Stomach (tissue), 9 donors: ENCODE data around the gene OR10C1. TPM values are rescaled to one million over a fixed set of nuclear protein-coding genes. Genes with fewer than 3 reads are reported as not detected.

Source experiments
- DNase-seq, 2 donors: peaks; one replicate each; pipeline versions ENCODE4 v3.0.0 to v3.0.0-alpha.2; 2013 to 2019
- H3K27ac ChIP-seq, 5 donors: fragments of 200-600 bp in 4 of 5; sonication (generic) in 4 of 5; one replicate each; pipeline ENCODE4 v1.5.1; 2013 to 2019; ENCODE audit warnings: mild to moderate bottlenecking in 1 of 5, moderate library complexity in 1 of 5
- H3K27me3 ChIP-seq, 3 donors: fragments of 200-600 bp; sonication (generic); one replicate each; pipeline ENCODE4 v1.5.1; 2017 to 2019; ENCODE audit warnings: mixed run types in 1 of 3
- H3K36me3 ChIP-seq, 4 donors: fragments of 200-600 bp; sonication (generic); 1 replicate in 3 of 4; 2 replicates in 1 of 4; pipeline ENCODE4 v1.5.1; 2016 to 2019
- H3K4me1 ChIP-seq, 4 donors: fragments of 200-600 bp; sonication (generic); one replicate each; pipeline ENCODE4 v1.5.1; 2016 to 2019
- H3K4me3 ChIP-seq, 4 donors: fragments of 200-600 bp; sonication (generic) in 3 of 4; one replicate each; pipeline ENCODE4 v1.5.1; 2016 to 2019; ENCODE audit warnings: mild to moderate bottlenecking in 1 of 4
- H3K9me3 ChIP-seq, 4 donors: fragments of 200-600 bp; sonication (generic); one replicate each; pipeline ENCODE4 v1.5.1; 2016 to 2019
- EP300 ChIP-seq: sonication (generic); formaldehyde crosslinking; IDR thresholded peaks from one replicate; pipeline ENCODE4 v1.6.1; 2017; ENCODE audit warnings: antibody characterized with exemption
- POLR2A ChIP-seq, 4 donors: fragments of 450-650 bp; IDR thresholded peaks; one replicate each; pipeline ENCODE4 v1.6.1; 2016; ENCODE audit warnings: antibody characterized with exemption in 4 of 4, control low read depth in 2 of 4, mild to moderate bottlenecking in 1 of 4, moderate library complexity in 1 of 4
- POLR2AphosphoS5 ChIP-seq, 3 donors: sonication (generic); formaldehyde crosslinking; IDR thresholded peaks; one replicate each; pipeline ENCODE4 v1.6.1; 2016; ENCODE audit warnings: antibody characterized with exemption in 3 of 3
- WGBS, 5 donors: extraction: QIAGEN DNeasy Blood & Tissue Kit in 3 of 5; methylation state at CpG; one replicate each; pipeline versions ENCODE4 v1.1.5 to v1.1.7; 2013 to 2018; 5-methylcytosine and 5-hydroxymethylcytosine counted together
- intact Hi-C: fragments of 100-400 bp; cut with DNase I; formaldehyde crosslinking; loops from one replicate; pipeline ENCODE4 v1.15.1; 2023; ENCODE audit warnings: low total_unique reads
- polyA plus RNA-seq, 3 donors: library from polyadenylated mRNA; stranded (reverse); fragments of 200-250 nt; gene quantifications; one replicate each; pipeline ENCODE4 v1.2.3, GENCODE V29; 2013
- total RNA-seq, 5 donors: library from RNA; depleted of rRNA; stranded (reverse); fragments of >200 nt; gene quantifications; one replicate each; pipeline versions ENCODE4 v1.1.0 to v1.2.3, GENCODE V29; 2014 to 2016
- TF ChIP-seq, protein P1 (sequence below), 7 experiments: fragments of 450-650 bp in 4 of 7; fragments of 200-600 bp in 3 of 7; sonication (generic) in 3 of 7; IDR thresholded peaks; one replicate each; pipeline ENCODE4 v1.5.1; 2016 to 2019; ENCODE audit warnings: antibody characterized with exemption in 7 of 7, control low read depth in 2 of 7, mild to moderate bottlenecking in 1 of 7
- donor health status: healthy with polysubstance abuse.
- donor health status: Bipolar disorder and iron deficiency.
- donor health status: healthy.

OR10C1 gene
- total and polyA plus RNA-seq, 8 donors = not detected

DNA sequence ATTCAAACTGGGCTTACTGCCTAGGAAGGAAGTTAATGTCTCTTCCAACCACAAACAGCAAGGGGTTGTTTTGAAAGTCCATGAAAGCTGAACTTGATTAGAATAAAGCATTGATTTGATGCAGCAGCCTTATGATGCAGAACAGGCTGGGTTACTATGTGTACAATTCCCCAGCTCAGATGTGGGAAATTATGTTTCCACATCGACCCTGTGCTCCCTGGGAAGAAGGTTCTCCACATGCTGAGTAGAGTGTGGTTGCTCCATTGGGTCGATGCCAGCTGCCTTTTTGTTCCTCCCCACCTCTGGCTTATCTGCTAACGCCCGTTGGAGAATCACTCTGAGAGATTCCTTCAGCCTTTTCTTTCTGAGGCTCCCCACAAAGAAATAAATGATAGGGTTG lies 47.5 kb downstream of the OR10C1 start:
- H3K36me3 ChIP-seq = no peaks in the 10 kb centered on the region
- DNase-seq = no peak
- H3K27ac ChIP-seq = no peak overlapping the region
- whole genome bisulfite sequencing, 5 donors = 46 to 62% (median 56%) methylated on average over 4 of the region's 4 CpGs
- H3K27me3 ChIP-seq = no peaks in the 10 kb centered on the region
- TF ChIP-seq POLR2A (IDR thresholded peaks at IDR 0.05) = no peak
- no peak for TF ChIP-seq POLR2AphosphoS5 (IDR thresholded peaks at IDR 0.05)
- TF ChIP-seq, protein P1, sequence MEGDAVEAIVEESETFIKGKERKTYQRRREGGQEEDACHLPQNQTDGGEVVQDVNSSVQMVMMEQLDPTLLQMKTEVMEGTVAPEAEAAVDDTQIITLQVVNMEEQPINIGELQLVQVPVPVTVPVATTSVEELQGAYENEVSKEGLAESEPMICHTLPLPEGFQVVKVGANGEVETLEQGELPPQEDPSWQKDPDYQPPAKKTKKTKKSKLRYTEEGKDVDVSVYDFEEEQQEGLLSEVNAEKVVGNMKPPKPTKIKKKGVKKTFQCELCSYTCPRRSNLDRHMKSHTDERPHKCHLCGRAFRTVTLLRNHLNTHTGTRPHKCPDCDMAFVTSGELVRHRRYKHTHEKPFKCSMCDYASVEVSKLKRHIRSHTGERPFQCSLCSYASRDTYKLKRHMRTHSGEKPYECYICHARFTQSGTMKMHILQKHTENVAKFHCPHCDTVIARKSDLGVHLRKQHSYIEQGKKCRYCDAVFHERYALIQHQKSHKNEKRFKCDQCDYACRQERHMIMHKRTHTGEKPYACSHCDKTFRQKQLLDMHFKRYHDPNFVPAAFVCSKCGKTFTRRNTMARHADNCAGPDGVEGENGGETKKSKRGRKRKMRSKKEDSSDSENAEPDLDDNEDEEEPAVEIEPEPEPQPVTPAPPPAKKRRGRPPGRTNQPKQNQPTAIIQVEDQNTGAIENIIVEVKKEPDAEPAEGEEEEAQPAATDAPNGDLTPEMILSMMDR (IDR thresholded peaks at IDR 0.05) = no peak
- no peak for TF ChIP-seq EP300
- no peaks in the 10 kb centered on the region for H3K4me1 ChIP-seq
- intact Hi-C loops = no loop called here
- no peak overlapping the region for H3K4me3 ChIP-seq
- peaks cover 0 to 7% (median 3%) of the 10 kb centered on the region in 4 donors for H3K9me3 ChIP-seq

DNA sequence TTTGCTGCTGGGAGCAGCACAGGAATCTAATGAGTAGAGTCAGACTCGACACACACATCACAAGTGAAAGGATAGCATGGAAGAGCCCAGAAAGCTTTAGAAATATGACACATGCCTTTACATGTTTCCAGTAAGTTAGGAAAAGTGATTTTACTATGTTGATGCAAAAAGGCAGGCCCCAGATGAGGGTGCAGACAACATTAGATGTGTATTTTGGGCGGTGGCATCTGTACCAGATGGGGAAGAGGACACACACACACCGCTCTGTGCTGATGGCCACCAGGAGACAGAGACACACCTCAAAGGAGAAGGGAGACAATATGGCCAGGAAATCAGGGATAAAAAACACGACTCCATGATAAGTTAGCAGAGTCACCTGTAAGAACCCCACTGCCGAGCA lies 48.0 kb downstream of the OR10C1 start:
- Histone ChIP-seq H3K27me3 (no peaks in the 10 kb centered on the region), H3K36me3 (no peaks in the 10 kb centered on the region), H3K9me3 (peaks cover 0 to 4% (median 1%) of the 10 kb centered on the region in 4 donors), H3K4me1 (no peaks in the 10 kb centered on the region), H3K4me3 (no peak overlapping the region), H3K27ac (no peak overlapping the region)
- no peak for TF ChIP-seq POLR2A (IDR thresholded peaks at IDR 0.05)
- no peak for TF ChIP-seq POLR2AphosphoS5 (IDR thresholded peaks at IDR 0.05)
- no peak for TF ChIP-seq EP300
- TF ChIP-seq, protein P1 (IDR thresholded peaks at IDR 0.05) = no peak
- DNase-seq = no peak
- intact Hi-C loops = no loop called here
- 78 to 89% (median 82%) methylated on average over 5 of the region's 5 CpGs for WGBS, 5 donors

DNA sequence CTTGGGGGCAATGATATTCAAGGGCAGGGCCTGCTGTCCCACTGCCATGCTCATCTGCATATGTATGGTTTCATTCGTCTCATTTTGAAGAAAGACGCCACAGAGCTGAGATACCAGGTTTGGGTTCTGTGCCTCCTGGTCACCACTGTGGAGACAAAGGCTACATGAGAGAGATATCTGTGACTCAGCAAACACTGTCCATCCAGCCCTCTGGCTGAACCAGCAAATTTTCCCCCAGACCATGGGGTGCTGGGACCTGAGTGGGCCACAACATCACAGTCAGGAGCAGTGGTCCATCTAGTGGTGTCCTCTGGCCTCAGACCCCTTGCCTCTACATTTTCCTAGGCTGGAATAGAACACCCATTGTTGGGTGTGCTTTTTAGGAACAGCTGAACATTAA lies 48.6 kb downstream of the OR10C1 start, which contains the start of gene MAS1L:
TSS of gene MAS1L (minus strand) at position 297 of the 400 bp plus-strand sequence. CDS start at position 243, 54 bp downstream.
- H3K4me3 ChIP-seq = no peak within 1 kb of the TSS
- H3K27me3 ChIP-seq = no peaks in the 10 kb centered on the region
- no peaks in the 10 kb centered on the region for H3K36me3 ChIP-seq
- no peaks in the 10 kb centered on the region for H3K4me1 ChIP-seq
- no peak within 1 kb of the TSS for H3K27ac ChIP-seq
- DNase-seq = no peak
- 83 to 92% (median 89%) methylated on average over 2 of the region's 2 CpGs for WGBS, 5 donors
- no peaks in the 10 kb centered on the region for H3K9me3 ChIP-seq
- TF ChIP-seq POLR2A (IDR thresholded peaks at IDR 0.05) (no peak), POLR2AphosphoS5 (IDR thresholded peaks at IDR 0.05) (no peak), EP300 (no peak)
- TF ChIP-seq, protein P1 (IDR thresholded peaks at IDR 0.05) = no peak
- intact Hi-C loops = no loop called here

DNA sequence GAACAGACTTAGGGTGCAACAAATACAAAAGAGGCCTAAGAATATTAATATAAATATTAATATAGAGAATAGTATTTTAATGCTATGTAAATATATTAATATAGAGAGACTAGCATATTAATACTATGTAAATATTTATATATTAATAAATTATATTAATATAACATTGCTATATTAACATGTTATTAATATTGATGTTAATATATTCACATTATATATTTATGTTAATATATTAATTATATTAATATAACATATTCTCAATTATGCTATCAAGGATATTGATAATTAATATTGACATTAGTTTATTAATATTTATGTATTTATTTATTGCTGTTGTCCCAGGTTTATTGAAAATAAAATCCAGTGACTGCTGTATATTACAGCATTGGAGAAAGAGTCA lies 49.8 kb downstream of the OR10C1 start:
- intact Hi-C loops = no loop called here
- H3K4me1 ChIP-seq = no peaks in the 10 kb centered on the region
- no peaks in the 10 kb centered on the region for H3K27me3 ChIP-seq
- no peak for TF ChIP-seq POLR2A (IDR thresholded peaks at IDR 0.05)
- TF ChIP-seq, protein P1 (IDR thresholded peaks at IDR 0.05) = no peak
- TF ChIP-seq EP300 = no peak
- no peak for TF ChIP-seq POLR2AphosphoS5 (IDR thresholded peaks at IDR 0.05)
- no peak for DNase-seq
- H3K36me3 ChIP-seq = no peaks in the 10 kb centered on the region
- no peaks in the 10 kb centered on the region for H3K9me3 ChIP-seq
- no peak overlapping the region for H3K27ac ChIP-seq
- no peak overlapping the region for H3K4me3 ChIP-seq
